GM23338 (cell line): ENCODE measurements around the gene HYAL1. TPM values are rescaled to one million over a fixed set of nuclear protein-coding genes. Genes with fewer than 3 reads are reported as not detected.

Experiments used
- ATAC-seq: fragments of 200-7000 bp; cut with Tn5 transposase; 3 replicates; pipeline ENCODE4 v1.9.1; 2020
- DNase-seq: peaks from one replicate; pipeline ENCODE4 v3.0.0-alpha.2; 2015; ENCODE audit warnings: low spot score
- H2AFZ ChIP-seq: fragments of 200-600 bp; sonication (generic); 2 replicates; pipeline ENCODE4 v1.8.0; 2016; ENCODE audit warnings: antibody characterized with exemption, mild to moderate bottlenecking, moderate library complexity
- H3F3A ChIP-seq: fragments of 200-600 bp; sonication (generic); replicated peaks from 2 replicates; pipeline ENCODE4 v1.8.0; 2017; ENCODE audit warnings: antibody characterized with exemption, mixed run types, low read depth
- H3K27ac ChIP-seq: fragments of 200-600 bp; sonication (generic); 2 replicates; pipeline ENCODE4 v1.6.1; 2016; ENCODE audit warnings: low read depth
- H3K27me3 ChIP-seq: fragments of 200-600 bp; sonication (generic); 2 replicates; pipeline ENCODE4 v1.8.0; 2016; ENCODE audit warnings: mild to moderate bottlenecking, mixed run types, moderate library complexity; ENCODE audit not compliant: insufficient read depth
- H3K36me3 ChIP-seq: fragments of 200-600 bp; sonication (generic); 2 replicates; pipeline ENCODE4 v1.8.0; 2016; ENCODE audit warnings: mild to moderate bottlenecking; ENCODE audit not compliant: insufficient read depth
- H3K4me1 ChIP-seq: fragments of 200-600 bp; sonication (generic); 2 replicates; pipeline ENCODE4 v1.8.0; 2016; ENCODE audit warnings: mild to moderate bottlenecking, moderate library complexity; ENCODE audit not compliant: insufficient read depth
- H3K4me2 ChIP-seq: fragments of 200-600 bp; sonication (generic); 2 replicates; pipeline ENCODE4 v1.7.1; 2017; ENCODE audit warnings: mixed run types
- H3K4me3 ChIP-seq: fragments of 200-600 bp; sonication (generic); 2 replicates; pipeline ENCODE4 v1.6.1; 2016; ENCODE audit warnings: mixed run types
- H3K79me2 ChIP-seq: fragments of 200-600 bp; sonication (generic); replicated peaks from 2 replicates; pipeline ENCODE4 v1.8.0; 2017; ENCODE audit warnings: mild to moderate bottlenecking; ENCODE audit not compliant: insufficient read depth
- H3K9me2 ChIP-seq: fragments of 200-600 bp; sonication (generic); 2 replicates; pipeline ENCODE4 v1.8.0; 2017; ENCODE audit not compliant: insufficient read depth
- H4K20me1 ChIP-seq: fragments of 200-600 bp; sonication (generic); replicated peaks from 2 replicates; pipeline ENCODE4 v1.8.0; 2017; ENCODE audit warnings: mild to moderate bottlenecking; ENCODE audit not compliant: insufficient read depth
- H3K27ac Mint-ChIP-seq: 2 replicates; pipeline ENCODE4 v1.8.0; 2020; ENCODE audit warnings: inconsistent platforms, mild to moderate bottlenecking, moderate library complexity, mixed read lengths
- H3K27me3 Mint-ChIP-seq: 3 replicates; pipeline ENCODE4 v1.8.0; 2022; ENCODE audit warnings: low read depth, mild to moderate bottlenecking, moderate library complexity, mixed read lengths, inconsistent platforms; ENCODE audit not compliant: insufficient read depth, poor library complexity
- H3K36me3 Mint-ChIP-seq: 3 replicates; pipeline ENCODE4 v1.8.0; 2021; ENCODE audit warnings: low read depth, mild to moderate bottlenecking, inconsistent platforms, moderate library complexity, mixed read lengths
- H3K4me1 Mint-ChIP-seq: 3 replicates; pipeline ENCODE4 v1.8.0; 2020; ENCODE audit warnings: mild to moderate bottlenecking, inconsistent platforms, mixed read lengths
- H3K4me3 Mint-ChIP-seq: 3 replicates; pipeline ENCODE4 v1.8.0; 2021; ENCODE audit warnings: moderate library complexity, mild to moderate bottlenecking, inconsistent platforms, mixed read lengths
- H3K9me3 Mint-ChIP-seq: 3 replicates; pipeline ENCODE4 v1.8.0; 2020; ENCODE audit warnings: moderate library complexity, mild to moderate bottlenecking, inconsistent platforms, mixed read lengths
- CREB1 ChIP-seq: fragments of 250-450 bp; sonication (Bioruptor Pico); IDR thresholded peaks from 2 replicates; pipeline ENCODE4 v1.5.0; 2020; ENCODE audit warnings: low read depth, mild to moderate bottlenecking, moderate library complexity
- EZH2phosphoT487 ChIP-seq: fragments of 200-600 bp; sonication (generic); IDR thresholded peaks from one replicate; pipeline ENCODE4 v1.8.1; 2018; ENCODE audit warnings: antibody characterized with exemption; ENCODE audit not compliant: unreplicated experiment
- JUNB ChIP-seq: IDR thresholded peaks from one replicate; pipeline ENCODE4 v1.6.1; 2016; ENCODE audit warnings: antibody characterized with exemption; ENCODE audit not compliant: unreplicated experiment
- NANOG ChIP-seq: IDR thresholded peaks from 2 replicates; pipeline ENCODE4 v1.6.1; 2016; ENCODE audit warnings: antibody characterized with exemption, borderline replicate concordance
- STAT1 ChIP-seq: IDR thresholded peaks from one replicate; pipeline ENCODE4 v1.6.1; 2016; ENCODE audit warnings: antibody characterized with exemption; ENCODE audit not compliant: unreplicated experiment
- ZNF331 ChIP-seq: fragments of 250-450 bp; sonication (Bioruptor Pico); IDR thresholded peaks from 2 replicates; pipeline ENCODE4 v1.5.0; 2020; ENCODE audit warnings: low read depth, mild to moderate bottlenecking, moderate library complexity
- polyA plus RNA-seq: library from polyadenylated mRNA; unstranded; fragments of >200 nt; fragmentation: Nextera tagmentation; extraction: Ambion mirVana; gene quantifications from 2 replicates; pipeline ENCODE4 v1.2.1, GENCODE V29; 2016
- total RNA-seq: library from RNA; depleted of rRNA; stranded (reverse); fragments of >200 nt; shearing (Covaris generic); gene quantifications from 2 replicates; pipeline ENCODE4 v1.2.3, GENCODE V29; 2014
- TF ChIP-seq, protein P1 (sequence below): fragments of 250-450 bp; sonication (Bioruptor Pico); IDR thresholded peaks from 2 replicates; pipeline ENCODE4 v1.5.0; 2020; ENCODE audit warnings: mild to moderate bottlenecking, moderate library complexity
- TF ChIP-seq, protein P2 (sequence below), 2 experiments: fragments of 200-600 bp in 1 of 2; sonication (generic) in 1 of 2; conservative IDR thresholded peaks; 2 replicates each; pipeline versions ENCODE4 v1.5.1 to v1.6.1; 2016 to 2017; ENCODE audit warnings: antibody characterized with exemption in 2 of 2, low read depth in 2 of 2, mild to moderate bottlenecking in 2 of 2, moderate library complexity in 1 of 2

Gene HYAL1
- total and polyA plus RNA-seq, 2 experiments from 2014 or later: 2.1 to 5.0 TPM

DNA sequence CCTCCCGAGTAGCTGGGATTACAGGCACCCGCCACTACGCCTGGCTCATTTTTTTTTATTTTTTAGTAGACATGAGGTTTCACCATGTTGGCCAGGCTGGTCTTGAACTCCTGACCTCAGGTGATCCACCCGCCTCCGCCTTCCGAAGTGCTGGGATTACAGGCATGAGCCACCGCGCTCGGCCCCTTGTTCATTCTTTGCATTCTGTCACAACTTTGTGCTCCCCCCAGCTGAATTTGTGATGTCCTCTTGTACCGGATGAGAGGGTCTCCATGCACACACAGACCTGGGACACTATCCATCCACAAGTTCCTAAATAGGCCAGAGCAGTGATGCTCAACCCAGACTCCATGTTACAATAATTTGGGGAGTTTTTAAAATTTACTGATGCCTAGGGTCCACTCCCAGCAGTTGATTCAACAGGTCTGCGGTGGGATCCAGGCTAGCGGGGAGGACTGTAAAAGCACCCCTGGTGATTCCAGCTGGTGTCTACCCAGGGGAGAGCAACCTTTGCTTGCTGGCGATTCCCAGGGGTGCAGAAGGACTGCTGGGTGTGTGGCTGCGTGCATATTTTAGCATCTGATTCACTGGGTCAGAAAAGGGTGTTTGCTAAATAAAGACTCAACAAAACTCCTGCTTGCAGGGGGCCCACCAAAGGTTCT, 36.2 kb upstream of the HYAL1 start (continued):
- TF ChIP-seq, protein P1, sequence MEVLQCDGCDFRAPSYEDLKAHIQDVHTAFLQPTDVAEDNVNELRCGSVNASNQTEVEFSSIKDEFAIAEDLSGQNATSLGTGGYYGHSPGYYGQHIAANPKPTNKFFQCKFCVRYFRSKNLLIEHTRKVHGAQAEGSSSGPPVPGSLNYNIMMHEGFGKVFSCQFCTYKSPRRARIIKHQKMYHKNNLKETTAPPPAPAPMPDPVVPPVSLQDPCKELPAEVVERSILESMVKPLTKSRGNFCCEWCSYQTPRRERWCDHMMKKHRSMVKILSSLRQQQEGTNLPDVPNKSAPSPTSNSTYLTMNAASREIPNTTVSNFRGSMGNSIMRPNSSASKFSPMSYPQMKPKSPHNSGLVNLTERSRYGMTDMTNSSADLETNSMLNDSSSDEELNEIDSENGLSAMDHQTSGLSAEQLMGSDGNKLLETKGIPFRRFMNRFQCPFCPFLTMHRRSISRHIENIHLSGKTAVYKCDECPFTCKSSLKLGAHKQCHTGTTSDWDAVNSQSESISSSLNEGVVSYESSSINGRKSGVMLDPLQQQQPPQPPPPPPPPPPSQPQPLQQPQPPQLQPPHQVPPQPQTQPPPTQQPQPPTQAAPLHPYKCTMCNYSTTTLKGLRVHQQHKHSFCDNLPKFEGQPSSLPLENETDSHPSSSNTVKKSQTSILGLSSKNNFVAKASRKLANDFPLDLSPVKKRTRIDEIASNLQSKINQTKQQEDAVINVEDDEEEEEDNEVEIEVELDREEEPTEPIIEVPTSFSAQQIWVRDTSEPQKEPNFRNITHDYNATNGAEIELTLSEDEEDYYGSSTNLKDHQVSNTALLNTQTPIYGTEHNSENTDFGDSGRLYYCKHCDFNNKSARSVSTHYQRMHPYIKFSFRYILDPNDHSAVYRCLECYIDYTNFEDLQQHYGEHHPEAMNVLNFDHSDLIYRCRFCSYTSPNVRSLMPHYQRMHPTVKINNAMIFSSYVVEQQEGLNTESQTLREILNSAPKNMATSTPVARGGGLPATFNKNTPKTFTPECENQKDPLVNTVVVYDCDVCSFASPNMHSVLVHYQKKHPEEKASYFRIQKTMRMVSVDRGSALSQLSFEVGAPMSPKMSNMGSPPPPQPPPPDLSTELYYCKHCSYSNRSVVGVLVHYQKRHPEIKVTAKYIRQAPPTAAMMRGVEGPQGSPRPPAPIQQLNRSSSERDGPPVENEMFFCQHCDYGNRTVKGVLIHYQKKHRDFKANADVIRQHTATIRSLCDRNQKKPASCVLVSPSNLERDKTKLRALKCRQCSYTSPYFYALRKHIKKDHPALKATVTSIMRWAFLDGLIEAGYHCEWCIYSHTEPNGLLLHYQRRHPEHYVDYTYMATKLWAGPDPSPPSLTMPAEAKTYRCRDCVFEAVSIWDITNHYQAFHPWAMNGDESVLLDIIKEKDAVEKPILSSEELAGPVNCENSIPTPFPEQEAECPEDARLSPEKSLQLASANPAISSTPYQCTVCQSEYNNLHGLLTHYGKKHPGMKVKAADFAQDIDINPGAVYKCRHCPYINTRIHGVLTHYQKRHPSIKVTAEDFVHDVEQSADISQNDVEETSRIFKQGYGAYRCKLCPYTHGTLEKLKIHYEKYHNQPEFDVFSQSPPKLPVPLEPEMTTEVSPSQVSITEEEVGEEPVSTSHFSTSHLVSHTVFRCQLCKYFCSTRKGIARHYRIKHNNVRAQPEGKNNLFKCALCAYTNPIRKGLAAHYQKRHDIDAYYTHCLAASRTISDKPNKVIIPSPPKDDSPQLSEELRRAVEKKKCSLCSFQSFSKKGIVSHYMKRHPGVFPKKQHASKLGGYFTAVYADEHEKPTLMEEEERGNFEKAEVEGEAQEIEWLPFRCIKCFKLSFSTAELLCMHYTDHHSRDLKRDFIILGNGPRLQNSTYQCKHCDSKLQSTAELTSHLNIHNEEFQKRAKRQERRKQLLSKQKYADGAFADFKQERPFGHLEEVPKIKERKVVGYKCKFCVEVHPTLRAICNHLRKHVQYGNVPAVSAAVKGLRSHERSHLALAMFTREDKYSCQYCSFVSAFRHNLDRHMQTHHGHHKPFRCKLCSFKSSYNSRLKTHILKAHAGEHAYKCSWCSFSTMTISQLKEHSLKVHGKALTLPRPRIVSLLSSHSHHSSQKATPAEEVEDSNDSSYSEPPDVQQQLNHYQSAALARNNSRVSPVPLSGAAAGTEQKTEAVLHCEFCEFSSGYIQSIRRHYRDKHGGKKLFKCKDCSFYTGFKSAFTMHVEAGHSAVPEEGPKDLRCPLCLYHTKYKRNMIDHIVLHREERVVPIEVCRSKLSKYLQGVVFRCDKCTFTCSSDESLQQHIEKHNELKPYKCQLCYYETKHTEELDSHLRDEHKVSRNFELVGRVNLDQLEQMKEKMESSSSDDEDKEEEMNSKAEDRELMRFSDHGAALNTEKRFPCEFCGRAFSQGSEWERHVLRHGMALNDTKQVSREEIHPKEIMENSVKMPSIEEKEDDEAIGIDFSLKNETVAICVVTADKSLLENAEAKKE (CRISPR knock-in tag): no peak
- TF ChIP-seq STAT1 (no peak), NANOG (no peak), CREB1 (CRISPR knock-in tag) (no peak)

GRCh38 chr3:50338965-50339364, 35.6 kb upstream of the HYAL1 start:
- H3K9me2 ChIP-seq: no peaks in the 10 kb centered on the region
- Mint-ChIP-seq H3K4me1 (peaks cover 32% of the 10 kb centered on the region), H3K36me3 (no peaks in the 10 kb centered on the region; the same call in 2 of the 3 replicates), H3K27ac (no peak overlapping the region), H3K9me3 (peaks cover 3% of the 10 kb centered on the region; the same call in 1 of the 3 replicates), H3K27me3 (peaks cover 61% of the 10 kb centered on the region), H3K4me3 (peak overlapping the region; percentile 90)
- H3K4me1 ChIP-seq: peaks cover 24% of the 10 kb centered on the region
- peaks cover 12% of the 10 kb centered on the region for H4K20me1 ChIP-seq
- no peak overlapping the region for H3K27ac ChIP-seq
- no peaks in the 10 kb centered on the region for H3K36me3 ChIP-seq
- H3K27me3 ChIP-seq: peaks cover 51% of the 10 kb centered on the region
- H3F3A ChIP-seq: peaks cover 38% of the 10 kb centered on the region
- peaks cover 28% of the 10 kb centered on the region for H3K79me2 ChIP-seq
- H2AFZ ChIP-seq: no peak overlapping the region
- ATAC-seq (no peak), DNase-seq (no peak)
- H3K4me3 ChIP-seq: no peak overlapping the region
- H3K4me2 ChIP-seq: no peak overlapping the region
- TF ChIP-seq, protein P2, sequence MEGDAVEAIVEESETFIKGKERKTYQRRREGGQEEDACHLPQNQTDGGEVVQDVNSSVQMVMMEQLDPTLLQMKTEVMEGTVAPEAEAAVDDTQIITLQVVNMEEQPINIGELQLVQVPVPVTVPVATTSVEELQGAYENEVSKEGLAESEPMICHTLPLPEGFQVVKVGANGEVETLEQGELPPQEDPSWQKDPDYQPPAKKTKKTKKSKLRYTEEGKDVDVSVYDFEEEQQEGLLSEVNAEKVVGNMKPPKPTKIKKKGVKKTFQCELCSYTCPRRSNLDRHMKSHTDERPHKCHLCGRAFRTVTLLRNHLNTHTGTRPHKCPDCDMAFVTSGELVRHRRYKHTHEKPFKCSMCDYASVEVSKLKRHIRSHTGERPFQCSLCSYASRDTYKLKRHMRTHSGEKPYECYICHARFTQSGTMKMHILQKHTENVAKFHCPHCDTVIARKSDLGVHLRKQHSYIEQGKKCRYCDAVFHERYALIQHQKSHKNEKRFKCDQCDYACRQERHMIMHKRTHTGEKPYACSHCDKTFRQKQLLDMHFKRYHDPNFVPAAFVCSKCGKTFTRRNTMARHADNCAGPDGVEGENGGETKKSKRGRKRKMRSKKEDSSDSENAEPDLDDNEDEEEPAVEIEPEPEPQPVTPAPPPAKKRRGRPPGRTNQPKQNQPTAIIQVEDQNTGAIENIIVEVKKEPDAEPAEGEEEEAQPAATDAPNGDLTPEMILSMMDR (conservative IDR thresholded peaks at IDR 0.05; ENCODE audit: low read depth in 2 of 2): no peak
- TF ChIP-seq JUNB: no peak
- TF ChIP-seq EZH2phosphoT487: no peak
- TF ChIP-seq STAT1: no peak
- TF ChIP-seq NANOG: no peak
- TF ChIP-seq ZNF331: no peak
